ENCODE data around the gene PCNX2. TPM values are rescaled to one million over a fixed set of nuclear protein-coding genes. Genes with fewer than 3 reads are reported as not detected.
"Not testable (repeated sequence)": the region's sequence is repeated elsewhere in the genome, so short reads cannot be mapped to it uniquely, and the experiment has no call there.

The PCNX2 gene
- total RNA-seq, 1 experiment from 2014 or later, result 12.2 TPM

GRCh38 chr1:233019083-233019482, 276.4 kb downstream of the PCNX2 start:
- in situ Hi-C loops (cut with HindIII; ENCODE audit: low pct_unique_long_range_greater_than_20kb, low sequenced_read_pairs), result no loop called here
- DNase-seq (ENCODE audit: low read depth), result no peak

GRCh38 chr1:233016798-233017197, 278.7 kb downstream of the PCNX2 start:
- in situ Hi-C loops (cut with HindIII; ENCODE audit: low pct_unique_long_range_greater_than_20kb, low sequenced_read_pairs), result no loop called here
- no peak for DNase-seq (ENCODE audit: low read depth)

GRCh38 chr1:233015965-233016364, 279.6 kb downstream of the PCNX2 start:
- in situ Hi-C loops (cut with HindIII; ENCODE audit: low pct_unique_long_range_greater_than_20kb, low sequenced_read_pairs), result no loop called here

GRCh38 chr1:233012021-233012420, 283.5 kb downstream of the PCNX2 start:
- in situ Hi-C loops (cut with HindIII; ENCODE audit: low pct_unique_long_range_greater_than_20kb, low sequenced_read_pairs), result no loop called here
- DNase-seq (ENCODE audit: low read depth), result no peak

More at GRCh38 chr1:233015965-233016364, 279.6 kb downstream of the PCNX2 start:
- no peak for DNase-seq (ENCODE audit: low read depth)

GRCh38 chr1:233010146-233010545, 285.4 kb downstream of the PCNX2 start:
- no peak for DNase-seq (ENCODE audit: low read depth)
- in situ Hi-C loops (cut with HindIII; ENCODE audit: low pct_unique_long_range_greater_than_20kb, low sequenced_read_pairs), result no loop called here

- in situ Hi-C loops (cut with HindIII; ENCODE audit: low pct_unique_long_range_greater_than_20kb, low sequenced_read_pairs), result no loop called here
- no peak for DNase-seq (ENCODE audit: low read depth)
Measured at GRCh38 chr1:233006541-233006973, 289.0 kb downstream of the PCNX2 start.

- in situ Hi-C loops (cut with HindIII; ENCODE audit: low pct_unique_long_range_greater_than_20kb, low sequenced_read_pairs), result no loop called here
- DNase-seq (ENCODE audit: low read depth), result no peak
Measured at GRCh38 chr1:233006108-233006507, 289.4 kb downstream of the PCNX2 start.

GRCh38 chr1:233005703-233006102, 289.8 kb downstream of the PCNX2 start:
- in situ Hi-C loops (cut with HindIII; ENCODE audit: low pct_unique_long_range_greater_than_20kb, low sequenced_read_pairs), result no loop called here
- DNase-seq (ENCODE audit: low read depth), result no peak

GRCh38 chr1:233005156-233005555, 290.4 kb downstream of the PCNX2 start:
- in situ Hi-C loops (cut with HindIII; ENCODE audit: low pct_unique_long_range_greater_than_20kb, low sequenced_read_pairs), result no loop called here
- DNase-seq (ENCODE audit: low read depth), result no peak

- in situ Hi-C loops (cut with HindIII; ENCODE audit: low pct_unique_long_range_greater_than_20kb, low sequenced_read_pairs), result no loop called here
- DNase-seq (ENCODE audit: low read depth), result no peak
Measured at GRCh38 chr1:233004451-233004850, 291.1 kb downstream of the PCNX2 start.

GRCh38 chr1:233003638-233004037, 291.9 kb downstream of the PCNX2 start:
- DNase-seq (ENCODE audit: low read depth); in situ Hi-C loops (cut with HindIII; ENCODE audit: low pct_unique_long_range_greater_than_20kb, low sequenced_read_pairs): not testable (repeated sequence)

GRCh38 chr1:232999956-233000625, 295.4 kb downstream of the PCNX2 start:
- in situ Hi-C loops (cut with HindIII; ENCODE audit: low pct_unique_long_range_greater_than_20kb, low sequenced_read_pairs), result no loop called here
- no peak for DNase-seq (ENCODE audit: low read depth)

GRCh38 chr1:232998646-232999045, 296.9 kb downstream of the PCNX2 start:
- in situ Hi-C loops (cut with HindIII; ENCODE audit: low pct_unique_long_range_greater_than_20kb, low sequenced_read_pairs), result no loop called here
- no peak for DNase-seq (ENCODE audit: low read depth)

GRCh38 chr1:232998138-232998537, 297.4 kb downstream of the PCNX2 start:
- in situ Hi-C loops (cut with HindIII; ENCODE audit: low pct_unique_long_range_greater_than_20kb, low sequenced_read_pairs), result no loop called here
- DNase-seq (ENCODE audit: low read depth), result no peak

GRCh38 chr1:232996143-232996542, 299.4 kb downstream of the PCNX2 start:
- DNase-seq (ENCODE audit: low read depth), result no peak
- in situ Hi-C loops (cut with HindIII; ENCODE audit: low pct_unique_long_range_greater_than_20kb, low sequenced_read_pairs), result no loop called here

- DNase-seq (ENCODE audit: low read depth), result no peak
- in situ Hi-C loops (cut with HindIII; ENCODE audit: low pct_unique_long_range_greater_than_20kb, low sequenced_read_pairs), result no loop called here
Measured at GRCh38 chr1:232995189-232995588, 300.3 kb downstream of the PCNX2 start.

- in situ Hi-C loops (cut with HindIII; ENCODE audit: low pct_unique_long_range_greater_than_20kb, low sequenced_read_pairs), result no loop called here
- no peak for DNase-seq (ENCODE audit: low read depth)
Measured at GRCh38 chr1:232993555-232993954, 302.0 kb downstream of the PCNX2 start.

- in situ Hi-C loops (cut with HindIII; ENCODE audit: low pct_unique_long_range_greater_than_20kb, low sequenced_read_pairs), result no loop called here
Measured at GRCh38 chr1:232992227-232992626, 303.3 kb downstream of the PCNX2 start.

GRCh38 chr1:232991238-232991637, 304.3 kb downstream of the PCNX2 start:
- in situ Hi-C loops (cut with HindIII; ENCODE audit: low pct_unique_long_range_greater_than_20kb, low sequenced_read_pairs), result no loop called here
- DNase-seq (ENCODE audit: low read depth), result no peak

More at GRCh38 chr1:232992227-232992626, 303.3 kb downstream of the PCNX2 start:
- no peak for DNase-seq (ENCODE audit: low read depth)

Data from Caki2 (cell line).